Neural progenitor cell (in vitro differentiated cells): ENCODE data around the gene CNTD1.

Experiments used
- CTCF ChIP-seq: fragments of 200-600 bp; sonication (generic); IDR thresholded peaks from 2 replicates; pipeline ENCODE4 v1.5.1; 2017; ENCODE audit warnings: antibody characterized with exemption, mild to moderate bottlenecking
- EZH2 ChIP-seq: fragments of 200-600 bp; sonication (generic); IDR thresholded peaks from 2 replicates; pipeline ENCODE4 v1.6.1; 2017; ENCODE audit warnings: antibody characterized with exemption, mild to moderate bottlenecking, moderate library complexity

- TF ChIP-seq CTCF (no peak), EZH2 (no peak)
These were observed 35.2 kb downstream of the CNTD1 start for GRCh38 chr17:42833767-42834422.
